ENCODE measurements around the gene FAM186B.
"Not testable (repeated sequence)": the region's sequence is repeated elsewhere in the genome, so short reads cannot be mapped to it uniquely, and the experiment has no call there.

The FAM186B gene

GRCh38 chr12:49635656-49636055 is 30.2 kb upstream of the FAM186B start:
- DNase-seq (ENCODE audit: low read depth in 3 of 3), result no peak

GRCh38 chr12:49635036-49635435 is 29.6 kb upstream of the FAM186B start:
- no peak for DNase-seq (ENCODE audit: low read depth in 3 of 3)

- no peak for DNase-seq (ENCODE audit: low read depth in 3 of 3)
Observed at GRCh38 chr12:49633703-49634345, 28.4 kb upstream of the FAM186B start.

- no peak for DNase-seq (ENCODE audit: low read depth in 3 of 3)
Observed at GRCh38 chr12:49632986-49633702, 27.7 kb upstream of the FAM186B start.

GRCh38 chr12:49632401-49632800 is 27.0 kb upstream of the FAM186B start:
- DNase-seq (ENCODE audit: low read depth in 3 of 3), result no peak

GRCh38 chr12:49631336-49631907 is 26.0 kb upstream of the FAM186B start:
- DNase-seq (ENCODE audit: low read depth in 3 of 3), result no peak

- DNase-seq (ENCODE audit: low read depth in 3 of 3), result no peak
Observed at GRCh38 chr12:49627752-49628360, 22.4 kb upstream of the FAM186B start.

- DNase-seq (ENCODE audit: low read depth in 3 of 3), result no peak
Observed at GRCh38 chr12:49626836-49627235, 21.4 kb upstream of the FAM186B start.

GRCh38 chr12:49626169-49626835 is 20.9 kb upstream of the FAM186B start:
- DNase-seq (ENCODE audit: low read depth in 3 of 3), result peak in 2 of 3 experiments; percentile 11 to 14

GRCh38 chr12:49624921-49625577 is 19.6 kb upstream of the FAM186B start:
- no peak for DNase-seq (ENCODE audit: low read depth in 3 of 3)

GRCh38 chr12:49623142-49623904 is 17.9 kb upstream of the FAM186B start, which contains the start of gene PRPF40B:
Gene PRPF40B (plus strand): TSS chr12:49623561. CDS start chr12:49623591, 30 bp downstream.
- DNase-seq (ENCODE audit: low read depth in 3 of 3), result peak; percentile 57 to 79 (median 64)

GRCh38 chr12:49622501-49623141 is 17.2 kb upstream of the FAM186B start:
- peak; percentile 19 to 42 (median 27) for DNase-seq (ENCODE audit: low read depth in 3 of 3)

GRCh38 chr12:49621651-49622500 is 16.4 kb upstream of the FAM186B start:
- DNase-seq (ENCODE audit: low read depth in 3 of 3), result no peak

GRCh38 chr12:49619286-49619685 is 13.8 kb upstream of the FAM186B start:
- no peak for DNase-seq (ENCODE audit: low read depth in 3 of 3)

- no peak for DNase-seq (ENCODE audit: low read depth in 3 of 3)
Observed at GRCh38 chr12:49618576-49618975, 13.1 kb upstream of the FAM186B start.

GRCh38 chr12:49616533-49617219 is 11.2 kb upstream of the FAM186B start:
- no peak for DNase-seq (ENCODE audit: low read depth in 3 of 3)

GRCh38 chr12:49615725-49616124 is 10.3 kb upstream of the FAM186B start:
- DNase-seq (ENCODE audit: low read depth in 3 of 3), result no peak

GRCh38 chr12:49612210-49612609 is 6.8 kb upstream of the FAM186B start:
- DNase-seq (ENCODE audit: low read depth in 3 of 3), result no peak

GRCh38 chr12:49610785-49611184 is 5.3 kb upstream of the FAM186B start:
- DNase-seq (ENCODE audit: low read depth in 3 of 3), result not testable (repeated sequence)

Measured in stimulated activated CD4-positive, alpha-beta T cell treated with anti-CD3 and anti-CD28 coated beads, TNF-alpha, amount 100 ng/mL, for 24 hours (primary cell).